ENCODE measurements around the gene ARHGAP15.

The ARHGAP15 gene

DNA sequence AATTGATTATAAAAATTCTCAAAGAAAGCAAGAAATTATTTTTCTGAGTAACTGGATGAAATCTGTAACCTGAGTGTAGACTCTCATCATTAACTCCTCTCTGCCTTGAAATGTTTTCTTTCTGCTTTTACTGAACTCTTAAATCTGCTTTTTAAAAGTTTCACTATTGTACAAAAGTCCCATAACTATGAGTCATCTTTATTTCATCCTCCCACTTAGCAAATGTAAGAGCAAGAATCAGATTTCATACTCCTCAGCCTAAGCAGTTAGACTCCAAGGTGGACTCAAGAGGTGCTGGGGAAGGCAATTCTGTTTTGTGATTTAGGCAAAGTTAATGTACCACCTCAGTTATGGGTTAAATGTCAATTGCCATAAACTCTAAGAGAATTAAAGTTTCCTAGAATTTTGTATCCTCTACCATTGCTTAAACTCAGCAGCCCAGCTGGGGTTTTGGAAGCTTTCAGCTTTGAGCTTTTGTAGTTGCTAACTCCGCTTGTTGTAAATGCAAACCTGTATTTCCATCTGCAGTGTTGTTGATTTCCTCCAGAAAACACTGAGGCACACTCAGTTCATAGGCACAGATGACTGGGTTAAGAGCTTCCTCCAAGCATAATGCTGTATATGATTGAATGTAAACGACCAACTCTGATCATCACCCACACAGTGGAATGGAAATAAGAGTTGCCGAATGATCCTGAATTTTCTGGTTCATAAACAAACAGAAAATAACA lies 268.8 kb downstream of the ARHGAP15 start:
- TF ChIP-seq, protein P1, sequence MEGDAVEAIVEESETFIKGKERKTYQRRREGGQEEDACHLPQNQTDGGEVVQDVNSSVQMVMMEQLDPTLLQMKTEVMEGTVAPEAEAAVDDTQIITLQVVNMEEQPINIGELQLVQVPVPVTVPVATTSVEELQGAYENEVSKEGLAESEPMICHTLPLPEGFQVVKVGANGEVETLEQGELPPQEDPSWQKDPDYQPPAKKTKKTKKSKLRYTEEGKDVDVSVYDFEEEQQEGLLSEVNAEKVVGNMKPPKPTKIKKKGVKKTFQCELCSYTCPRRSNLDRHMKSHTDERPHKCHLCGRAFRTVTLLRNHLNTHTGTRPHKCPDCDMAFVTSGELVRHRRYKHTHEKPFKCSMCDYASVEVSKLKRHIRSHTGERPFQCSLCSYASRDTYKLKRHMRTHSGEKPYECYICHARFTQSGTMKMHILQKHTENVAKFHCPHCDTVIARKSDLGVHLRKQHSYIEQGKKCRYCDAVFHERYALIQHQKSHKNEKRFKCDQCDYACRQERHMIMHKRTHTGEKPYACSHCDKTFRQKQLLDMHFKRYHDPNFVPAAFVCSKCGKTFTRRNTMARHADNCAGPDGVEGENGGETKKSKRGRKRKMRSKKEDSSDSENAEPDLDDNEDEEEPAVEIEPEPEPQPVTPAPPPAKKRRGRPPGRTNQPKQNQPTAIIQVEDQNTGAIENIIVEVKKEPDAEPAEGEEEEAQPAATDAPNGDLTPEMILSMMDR (IDR thresholded peaks at IDR 0.05; ENCODE audit: low read depth, low read length): no peak

DNA sequence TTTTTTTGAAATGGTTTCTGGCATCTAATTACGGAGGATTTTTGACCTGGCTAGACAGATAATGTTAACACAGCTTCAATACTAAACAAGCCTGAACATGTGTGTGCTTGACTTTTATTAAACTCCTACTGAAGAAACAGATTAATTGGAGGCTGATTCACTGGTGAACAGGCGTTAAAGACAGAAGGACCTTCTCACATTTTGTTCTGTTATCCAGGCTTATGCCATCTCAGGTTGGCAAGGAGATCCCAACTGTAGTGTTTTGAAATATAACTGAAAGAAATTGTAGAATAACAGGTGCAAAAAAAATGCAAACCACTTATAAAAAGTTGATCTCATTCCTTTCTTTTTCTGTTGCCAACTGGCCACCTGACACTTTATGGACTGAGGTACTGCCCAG lies 269.6 kb downstream of the ARHGAP15 start:
- TF ChIP-seq, protein P1 (IDR thresholded peaks at IDR 0.05; ENCODE audit: low read depth, low read length): no peak
- no peak overlapping the region; the same call in 1 of the 2 replicates for H3K4me3 ChIP-seq (ENCODE audit: low read depth, low read length)

More for the DNA sequence above, 268.8 kb downstream of the ARHGAP15 start:
- H3K4me3 ChIP-seq (ENCODE audit: low read depth, low read length): peak overlapping the region; percentile 33

DNA sequence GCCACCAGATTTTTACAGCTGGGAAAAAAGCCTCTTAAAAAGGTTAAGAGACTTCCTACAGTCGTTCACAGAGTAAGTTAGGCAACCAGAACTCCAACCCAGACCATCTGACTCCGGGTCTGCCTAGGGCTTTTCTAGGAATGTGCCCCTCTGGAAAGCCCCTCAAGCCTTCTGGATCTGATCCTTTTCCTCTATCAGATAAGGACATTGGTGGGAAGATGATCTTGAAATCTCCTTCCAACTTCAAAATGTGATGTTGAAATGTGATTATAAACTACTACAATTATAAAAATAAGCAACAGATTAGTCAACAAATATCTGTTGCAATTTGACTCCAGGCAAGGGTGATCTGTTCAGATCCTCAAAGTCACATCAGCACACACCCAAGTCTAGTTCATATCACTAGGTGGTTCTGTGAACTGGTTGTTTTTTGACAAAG lies 270.4 kb downstream of the ARHGAP15 start:
- TF ChIP-seq, protein P1 (IDR thresholded peaks at IDR 0.05; ENCODE audit: low read depth, low read length): no peak

GRCh38 chr2:143401861-143402260 lies 272.6 kb downstream of the ARHGAP15 start:
- TF ChIP-seq, protein P1 (IDR thresholded peaks at IDR 0.05; ENCODE audit: low read depth, low read length): no peak

More for the DNA sequence above, 270.4 kb downstream of the ARHGAP15 start:
- H3K4me3 ChIP-seq (ENCODE audit: low read depth, low read length): no peak overlapping the region

GRCh38 chr2:143402451-143402850 lies 273.2 kb downstream of the ARHGAP15 start:
- TF ChIP-seq, protein P1 (IDR thresholded peaks at IDR 0.05; ENCODE audit: low read depth, low read length): no peak
- H3K4me3 ChIP-seq (ENCODE audit: low read depth, low read length): no peak overlapping the region

More at GRCh38 chr2:143401861-143402260, 272.6 kb downstream of the ARHGAP15 start:
- no peak overlapping the region for H3K4me3 ChIP-seq (ENCODE audit: low read depth, low read length)

DNA sequence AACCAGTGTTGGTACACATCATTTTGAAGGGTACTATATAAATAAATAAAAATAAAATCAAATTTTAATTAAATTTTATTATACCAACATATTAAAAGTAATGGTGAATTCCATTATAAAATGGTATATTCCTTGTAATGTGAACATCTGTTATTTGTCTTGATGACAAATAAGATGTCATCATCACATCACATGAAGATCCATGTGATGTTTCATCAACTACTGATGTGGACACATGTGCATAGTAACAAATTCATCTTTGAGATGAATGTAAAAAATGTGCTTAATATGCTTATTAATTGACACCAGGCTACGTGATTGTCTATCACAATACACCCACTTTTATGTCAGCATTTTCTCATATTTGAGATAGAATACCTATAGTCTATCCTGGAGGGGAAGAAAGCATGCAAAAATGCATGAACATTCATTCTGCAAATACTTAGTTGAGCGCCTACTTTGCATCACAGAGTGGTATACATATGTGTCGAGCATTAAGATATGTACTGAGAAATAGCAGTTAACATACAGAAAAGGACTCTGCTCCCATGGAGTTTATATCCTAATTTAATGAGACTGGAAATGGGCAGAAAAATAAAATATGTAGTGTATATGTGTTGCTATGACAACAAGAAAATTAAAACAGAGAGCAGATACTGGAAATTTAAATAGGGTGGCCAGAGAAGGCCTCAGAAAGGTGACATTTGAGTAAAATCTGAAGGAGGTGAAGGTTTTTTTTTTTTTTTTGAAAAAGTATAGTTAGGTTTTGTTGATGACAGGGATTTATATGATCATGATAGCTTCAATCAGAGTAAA lies 281.1 kb downstream of the ARHGAP15 start:
- no peak overlapping the region for H3K4me3 ChIP-seq (ENCODE audit: low read depth, low read length)
- TF ChIP-seq, protein P1 (IDR thresholded peaks at IDR 0.05; ENCODE audit: low read depth, low read length): no peak

- no peak overlapping the region for H3K4me3 ChIP-seq (ENCODE audit: low read depth, low read length)
- TF ChIP-seq, protein P1 (IDR thresholded peaks at IDR 0.05; ENCODE audit: low read depth, low read length): no peak
These were observed 286.4 kb downstream of the ARHGAP15 start for GRCh38 chr2:143415571-143415970.
